Ureter (tissue), 1 donor: ENCODE data around the gene FOXL2. TPM values are rescaled to one million over a fixed set of nuclear protein-coding genes. Genes with fewer than 3 reads are reported as not detected.

Experiments used
- DNase-seq: peaks from one replicate; pipeline ENCODE4 v3.0.0-alpha.2; 2020; ENCODE audit warnings: low spot score
- total RNA-seq: library from RNA; stranded (reverse); gene quantifications from one replicate; pipeline ENCODE4 v1.2.4, GENCODE V29; 2023
- donor health status: DM: yes; HTN: yes; CAD: no.

FOXL2 gene
- total RNA-seq = not detected

- DNase-seq = no peak
Observed at GRCh38 chr3:138946663-138947494, at the start of gene FOXL2, which contains the start of gene FOXL2NB. Gene FOXL2, minus strand, starts transcription at chr3:138947137. Its CDS starts 415 bp downstream, at chr3:138946722. Gene FOXL2NB, plus strand, starts transcription at chr3:138947217. Its CDS starts 148 bp downstream, at chr3:138947365.

DNA sequence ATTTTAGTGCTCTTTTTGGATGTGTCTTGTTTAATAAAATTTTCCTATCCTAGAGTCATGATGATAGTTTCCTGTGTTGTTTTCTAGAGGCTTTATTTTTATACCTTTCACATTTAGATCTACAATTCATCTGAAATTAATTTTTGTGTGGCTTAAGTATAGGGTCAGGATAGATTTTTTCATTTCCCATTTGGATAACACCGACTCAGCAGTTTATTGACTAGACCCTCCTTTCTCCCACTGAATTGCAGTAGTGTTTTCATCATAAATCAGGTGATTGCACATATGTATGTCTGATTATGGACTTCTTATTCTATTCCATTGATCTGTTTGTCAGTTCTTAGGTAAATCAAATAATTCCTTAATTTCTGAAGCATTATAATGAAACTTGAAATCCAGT is 48.8 kb upstream of the FOXL2 start:
- DNase-seq = no peak

DNA sequence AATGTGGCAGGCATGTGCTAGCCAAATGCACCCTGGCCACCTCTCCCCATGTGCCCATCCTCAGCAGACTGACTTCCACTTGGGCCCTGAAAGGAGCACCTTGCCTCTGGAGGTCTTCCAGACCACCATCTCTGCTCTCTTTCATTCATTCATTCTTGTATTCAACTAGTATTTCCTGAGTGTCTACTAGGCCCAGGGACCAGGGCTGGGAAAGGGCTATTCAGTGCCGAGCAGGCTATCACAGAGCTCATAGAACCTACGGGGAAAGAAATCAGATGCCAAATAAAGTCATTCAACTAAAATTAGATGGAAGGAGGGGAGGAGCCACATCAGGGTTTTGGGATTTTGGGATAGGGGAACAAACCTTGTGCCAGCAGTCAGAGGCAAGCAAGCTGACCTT is 40.2 kb upstream of the FOXL2 start:
- DNase-seq = no peak

DNA sequence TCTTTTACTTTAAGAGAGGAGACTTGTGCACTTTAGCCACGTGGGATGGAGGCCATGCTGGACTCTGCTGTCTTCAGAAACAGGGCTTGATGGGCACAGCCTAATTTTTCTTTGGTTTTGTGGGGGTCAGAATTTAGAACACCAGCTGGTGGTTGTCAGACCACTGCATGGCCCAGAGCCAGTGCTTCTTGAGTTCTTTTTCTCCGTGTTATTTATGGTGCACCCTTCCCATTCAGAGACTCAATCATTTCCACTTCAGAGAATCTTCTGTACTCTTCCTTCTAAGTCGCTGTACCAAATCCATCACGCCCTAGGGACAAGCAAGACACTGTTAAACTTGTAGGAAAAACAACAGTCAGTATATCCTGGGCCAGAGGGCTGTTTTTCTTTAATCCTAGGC is 39.0 kb upstream of the FOXL2 start:
- DNase-seq = no peak

- no peak for DNase-seq
Observed at GRCh38 chr3:138984816-138985215, 37.9 kb upstream of the FOXL2 start.

GRCh38 chr3:138976047-138976446 is 29.1 kb upstream of the FOXL2 start:
- DNase-seq = no peak

DNA sequence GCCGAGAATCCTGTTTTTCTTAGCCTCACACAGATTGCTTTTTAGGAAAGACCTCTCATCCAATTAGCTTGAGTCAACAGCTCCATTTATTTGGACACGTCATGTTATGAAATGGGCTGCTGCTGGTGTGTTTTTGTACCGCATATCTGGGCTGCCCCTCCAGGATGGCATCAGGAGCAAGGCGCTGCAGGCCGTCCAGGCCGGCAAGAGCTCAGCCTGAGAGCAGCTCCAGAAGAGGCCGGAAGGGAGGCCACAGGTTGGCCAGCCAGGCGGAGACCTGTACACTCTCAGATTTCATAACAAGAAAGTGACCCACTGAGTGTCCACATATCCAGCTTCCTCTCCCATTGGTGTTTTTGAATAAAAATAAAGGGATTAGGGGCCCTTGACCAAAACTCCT is 28.4 kb upstream of the FOXL2 start:
- no peak for DNase-seq

GRCh38 chr3:138974462-138974861 is 27.5 kb upstream of the FOXL2 start:
- DNase-seq = no peak

DNA sequence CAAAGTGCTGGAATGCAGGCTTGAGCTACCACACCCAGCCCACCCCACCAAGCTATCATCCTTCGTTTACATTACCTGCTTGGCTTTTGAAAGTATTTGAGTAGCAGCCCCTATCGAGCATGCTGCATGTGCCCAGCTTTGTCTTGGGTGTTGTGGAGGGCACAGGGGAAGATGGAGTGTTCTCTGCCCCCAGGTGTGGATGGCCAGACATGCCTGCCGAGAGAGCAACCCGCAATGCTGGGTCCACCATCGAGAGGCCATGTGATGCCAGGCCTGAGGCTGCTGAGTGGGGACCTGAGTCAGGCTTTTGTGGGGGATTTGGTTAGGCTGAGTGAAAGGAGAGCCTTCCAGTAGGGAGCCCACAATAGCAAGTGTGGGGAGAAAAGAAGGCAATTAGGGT is 26.0 kb upstream of the FOXL2 start:
- no peak for DNase-seq

GRCh38 chr3:138971766-138972320 is 24.9 kb upstream of the FOXL2 start:
- DNase-seq = no peak

DNA sequence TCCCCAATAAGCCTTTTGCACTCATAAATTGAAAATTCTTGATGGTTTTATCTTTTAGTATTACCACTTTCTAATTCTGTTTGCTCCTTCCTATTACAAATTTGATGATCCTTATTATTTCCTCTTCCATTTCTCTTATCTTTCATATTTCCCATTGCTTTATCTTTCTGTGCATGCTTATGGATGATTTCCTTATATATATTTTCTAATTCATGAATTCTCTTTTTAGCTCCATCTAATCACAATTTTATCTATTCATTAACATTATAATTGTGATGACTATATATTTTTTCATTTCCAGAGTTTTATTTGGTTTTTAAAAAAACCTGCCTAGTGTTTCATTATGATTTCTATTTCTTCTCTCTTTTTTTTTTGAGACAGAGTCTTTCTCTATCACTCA is 18.0 kb upstream of the FOXL2 start:
- no peak for DNase-seq

DNA sequence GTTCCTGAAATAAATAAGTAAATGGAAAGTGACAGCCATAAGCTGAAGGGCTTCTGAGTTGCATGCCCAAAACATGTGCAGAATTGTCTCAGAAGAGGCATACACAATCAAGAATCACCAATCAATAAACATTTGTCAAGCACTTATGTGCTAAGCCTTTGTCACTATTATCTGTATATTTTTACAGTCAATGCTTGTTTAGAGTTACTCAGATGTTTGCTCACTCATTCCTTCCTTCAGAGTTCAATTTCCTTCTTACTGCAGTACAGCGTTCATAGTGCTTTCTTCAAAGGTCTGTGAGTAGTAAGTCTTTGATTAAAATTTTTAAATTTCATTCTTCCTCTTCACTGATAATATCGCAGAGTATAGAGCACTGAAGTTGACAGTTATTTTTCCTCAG is 17.3 kb upstream of the FOXL2 start:
- no peak for DNase-seq

GRCh38 chr3:138962854-138963560 is 16.1 kb upstream of the FOXL2 start:
- no peak for DNase-seq

DNA sequence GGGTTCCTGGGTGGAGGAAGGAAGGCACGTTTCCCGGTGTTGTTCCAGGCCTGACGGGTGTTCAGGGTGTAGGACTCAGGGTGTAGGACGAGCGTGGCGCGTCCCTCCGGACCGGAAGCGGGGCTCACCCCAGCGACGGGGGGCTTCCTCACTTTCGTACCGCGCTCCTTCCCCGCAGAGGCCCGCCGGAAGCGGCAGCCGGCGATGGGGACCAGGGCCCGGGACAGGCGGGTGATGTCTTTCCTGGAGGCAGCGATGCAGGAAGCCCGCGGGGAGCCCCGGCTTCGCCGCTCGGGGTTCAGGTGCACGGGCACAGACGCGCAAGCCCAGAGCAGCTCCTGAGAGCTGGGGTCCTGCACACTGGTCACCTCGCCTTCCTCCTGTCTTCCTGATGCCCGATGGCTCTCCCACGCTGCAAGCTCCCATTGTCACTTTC is 13.5 kb upstream of the FOXL2 start:
- DNase-seq = no peak

GRCh38 chr3:138950701-138951100 is 3.8 kb upstream of the FOXL2 start:
- DNase-seq = no peak

- DNase-seq = no peak
Observed at GRCh38 chr3:138950006-138950644, 3.2 kb upstream of the FOXL2 start.

- DNase-seq = no peak
Observed at GRCh38 chr3:138949445-138950005, 2.6 kb upstream of the FOXL2 start.

GRCh38 chr3:138949002-138949418 is 2.1 kb upstream of the FOXL2 start:
- DNase-seq = no peak

- DNase-seq = no peak
Observed at GRCh38 chr3:138948371-138949001, 1.5 kb upstream of the FOXL2 start.

DNA sequence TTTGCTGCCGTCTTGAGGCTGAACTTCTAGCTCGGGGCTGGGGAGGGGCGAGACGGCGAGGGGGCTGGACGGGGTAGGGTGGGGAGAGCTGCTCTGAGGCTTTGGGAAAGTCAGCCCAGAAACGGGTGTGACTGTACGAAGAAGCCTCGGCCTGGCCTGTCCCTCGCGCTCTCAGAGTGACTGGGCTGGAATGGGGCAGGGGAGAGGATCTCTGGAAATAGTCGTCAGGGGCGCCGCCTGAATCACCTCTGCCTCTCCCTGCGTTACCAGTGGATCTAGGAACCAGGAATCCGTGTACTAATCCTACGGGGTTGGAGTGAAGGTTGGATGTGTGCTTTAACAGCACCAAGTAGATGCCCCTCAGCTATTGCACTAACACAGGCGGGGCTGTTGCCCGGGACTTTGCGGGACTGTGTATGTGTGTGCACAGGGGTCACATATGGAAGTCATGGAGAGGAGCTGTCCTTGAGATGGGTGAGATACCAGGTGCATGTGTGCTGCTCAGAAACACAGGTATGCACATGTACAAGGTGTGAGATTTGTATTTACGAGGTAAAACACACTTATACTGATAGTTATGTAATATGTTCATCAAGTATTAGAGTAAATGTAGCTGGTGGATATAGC is 671 bp upstream of the FOXL2 start:
- DNase-seq = no peak
